A673 (cell line): ENCODE results near the gene NLGN1. TPM values are rescaled to one million over a fixed set of nuclear protein-coding genes. Genes with fewer than 3 reads are reported as not detected.

Experiments used
- BruUV-seq: library from RNA; stranded (reverse); fragments of 400-500 nt; replicated peaks from 2 replicates; lab custom pipeline; 2021; lab: Mats Ljungman, UMichigan
- CTCF ChIA-PET: fragments of 300-600 bp; sonication (Branson Sonifier 250); formaldehyde crosslinking; loops from one replicate; lab custom pipeline; 2022; ENCODE audit warnings: antibody characterized with exemption; lab: Charles Lee
- POLR2A ChIA-PET: fragments of 300-600 bp; sonication (Branson Sonifier 250); formaldehyde crosslinking; loops from one replicate; lab custom pipeline; 2022; ENCODE audit warnings: antibody characterized with exemption; ENCODE audit not compliant: low non-redundant PET; lab: Charles Lee
- DNase-seq: peaks from one replicate; pipeline ENCODE4 v3.0.0-alpha.2; 2015; ENCODE audit warnings: low spot score
- H3K27ac ChIP-seq: fragments of 200-600 bp; sonication (generic); 2 replicates; pipeline ENCODE4 v1.5.1; 2016; ENCODE audit warnings: mixed run types, low read depth, mild to moderate bottlenecking, mixed read lengths, antibody characterized with exemption, low read length; ENCODE audit not compliant: poor library complexity, severe bottlenecking
- H3K27me3 ChIP-seq: fragments of 200-600 bp; sonication (generic); replicated peaks from 2 replicates; pipeline ENCODE4 v1.6.1; 2017; ENCODE audit warnings: mixed run types, low read depth, mild to moderate bottlenecking, mixed read lengths, antibody characterized with exemption, low read length; ENCODE audit not compliant: insufficient read depth, poor library complexity
- H3K36me3 ChIP-seq: fragments of 200-600 bp; sonication (generic); 2 replicates; pipeline ENCODE4 v1.6.1; 2016; ENCODE audit warnings: mixed run types, mild to moderate bottlenecking, mixed read lengths, antibody characterized with exemption, low read length; ENCODE audit not compliant: insufficient read depth, poor library complexity, severe bottlenecking
- H3K4me1 ChIP-seq: fragments of 200-600 bp; sonication (generic); 2 replicates; pipeline ENCODE4 v1.6.1; 2017; ENCODE audit warnings: mixed run types, mild to moderate bottlenecking, mixed read lengths, antibody characterized with exemption, low read length; ENCODE audit not compliant: insufficient read depth, poor library complexity, severe bottlenecking
- H3K4me3 ChIP-seq: fragments of 200-600 bp; sonication (generic); 2 replicates; pipeline ENCODE4 v1.5.1; 2016; ENCODE audit warnings: low read depth, mixed run types, mild to moderate bottlenecking, mixed read lengths, low read length; ENCODE audit not compliant: poor library complexity, severe bottlenecking
- H3K9me3 ChIP-seq: fragments of 200-600 bp; sonication (generic); 2 replicates; pipeline ENCODE4 v1.6.1; 2016; ENCODE audit warnings: mixed run types, low read depth, mild to moderate bottlenecking, mixed read lengths, antibody characterized with exemption, low read length; ENCODE audit not compliant: poor library complexity, severe bottlenecking
- EZH2 ChIP-seq: fragments of 200-600 bp; sonication (generic); IDR thresholded peaks from 2 replicates; pipeline ENCODE4 v1.6.1; 2017; ENCODE audit warnings: borderline replicate concordance, low read depth, mild to moderate bottlenecking, mixed read lengths, antibody characterized with exemption, low read length; ENCODE audit not compliant: poor library complexity, severe bottlenecking
- intact Hi-C: fragments of 100-400 bp; cut with micrococcal nuclease; formaldehyde crosslinking; loops from one replicate; pipeline ENCODE4 v1.10.0; 2022; ENCODE audit not compliant: unreplicated experiment
- total RNA-seq: library from RNA; stranded (reverse); gene quantifications from 2 replicates; pipeline ENCODE4 v1.2.3, GENCODE V29; 2021
- TF ChIP-seq, protein P1 (sequence below): fragments of 300-800, 200-600 bp; sonication (generic); conservative IDR thresholded peaks from 2 replicates; pipeline ENCODE4 v1.5.1; 2017; ENCODE audit warnings: low read depth, mild to moderate bottlenecking, antibody characterized with exemption, low read length, moderate library complexity, mixed read lengths

The NLGN1 gene
- total RNA-seq, 1 experiment from 2014 or later = 0.39 TPM

DNA sequence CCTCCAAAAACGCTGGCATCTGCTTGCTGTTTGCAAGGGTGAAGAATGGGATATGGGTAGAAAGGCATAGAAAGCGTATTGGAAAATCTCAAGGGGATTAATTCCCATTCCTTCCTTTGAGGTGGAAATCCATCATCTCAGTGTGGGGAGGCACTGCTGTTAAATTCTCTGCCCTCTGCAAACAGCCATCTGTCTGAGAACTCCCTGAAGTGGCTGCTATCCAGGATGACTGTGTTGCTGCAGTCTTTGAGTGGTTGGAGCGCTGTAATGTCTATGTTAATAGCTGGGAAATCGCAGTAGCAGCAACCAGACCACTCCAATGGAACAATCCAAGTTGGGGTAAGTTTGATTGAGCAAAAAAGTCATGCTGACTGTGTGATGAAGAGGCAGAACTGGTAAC is 625.9 kb downstream of the NLGN1 start:
- Histone ChIP-seq H3K9me3 (no peaks in the 10 kb centered on the region), H3K27me3 (no peaks in the 10 kb centered on the region), H3K4me1 (no peaks in the 10 kb centered on the region), H3K27ac (no peak overlapping the region), H3K4me3 (no peak overlapping the region), H3K36me3 (no peaks in the 10 kb centered on the region)
- TF ChIP-seq, protein P1, sequence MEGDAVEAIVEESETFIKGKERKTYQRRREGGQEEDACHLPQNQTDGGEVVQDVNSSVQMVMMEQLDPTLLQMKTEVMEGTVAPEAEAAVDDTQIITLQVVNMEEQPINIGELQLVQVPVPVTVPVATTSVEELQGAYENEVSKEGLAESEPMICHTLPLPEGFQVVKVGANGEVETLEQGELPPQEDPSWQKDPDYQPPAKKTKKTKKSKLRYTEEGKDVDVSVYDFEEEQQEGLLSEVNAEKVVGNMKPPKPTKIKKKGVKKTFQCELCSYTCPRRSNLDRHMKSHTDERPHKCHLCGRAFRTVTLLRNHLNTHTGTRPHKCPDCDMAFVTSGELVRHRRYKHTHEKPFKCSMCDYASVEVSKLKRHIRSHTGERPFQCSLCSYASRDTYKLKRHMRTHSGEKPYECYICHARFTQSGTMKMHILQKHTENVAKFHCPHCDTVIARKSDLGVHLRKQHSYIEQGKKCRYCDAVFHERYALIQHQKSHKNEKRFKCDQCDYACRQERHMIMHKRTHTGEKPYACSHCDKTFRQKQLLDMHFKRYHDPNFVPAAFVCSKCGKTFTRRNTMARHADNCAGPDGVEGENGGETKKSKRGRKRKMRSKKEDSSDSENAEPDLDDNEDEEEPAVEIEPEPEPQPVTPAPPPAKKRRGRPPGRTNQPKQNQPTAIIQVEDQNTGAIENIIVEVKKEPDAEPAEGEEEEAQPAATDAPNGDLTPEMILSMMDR = no peak
- TF ChIP-seq EZH2 = no peak
- DNase-seq = no peak
- POLR2A ChIA-PET = no interaction called here
- no TSS peak for BruUV-seq
- intact Hi-C loops = no loop called here
- CTCF ChIA-PET = no interaction called here

DNA sequence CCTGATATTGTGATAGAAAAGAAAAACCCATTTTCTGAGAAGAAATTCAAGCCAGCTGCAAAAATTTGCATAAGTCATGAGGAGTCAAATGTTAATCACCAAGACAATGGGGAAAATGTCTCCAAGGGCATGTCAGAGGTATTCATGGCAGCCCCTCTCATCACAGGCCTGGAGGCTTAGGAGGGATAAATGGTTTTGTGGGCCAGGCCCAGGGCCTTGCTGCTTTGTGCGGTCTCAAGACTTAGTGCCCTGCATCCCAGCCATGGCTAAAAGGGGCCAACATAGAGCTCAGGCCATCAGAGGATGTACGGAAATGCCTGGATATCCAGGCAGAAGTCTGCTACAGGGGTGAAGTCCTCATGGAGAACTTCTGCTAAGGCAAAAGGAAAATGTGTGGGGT is 631.1 kb downstream of the NLGN1 start:
- TF ChIP-seq, protein P1 = no peak
- TF ChIP-seq EZH2 = no peak
- CTCF ChIA-PET = no interaction called here
- intact Hi-C loops = no loop called here
- BruUV-seq = no TSS peak
- no peak for DNase-seq
- no peak overlapping the region for H3K4me3 ChIP-seq
- H3K27me3 ChIP-seq = no peaks in the 10 kb centered on the region
- no peaks in the 10 kb centered on the region for H3K36me3 ChIP-seq
- POLR2A ChIA-PET = no interaction called here
- no peaks in the 10 kb centered on the region for H3K4me1 ChIP-seq
- no peak overlapping the region for H3K27ac ChIP-seq
- no peaks in the 10 kb centered on the region for H3K9me3 ChIP-seq

DNA sequence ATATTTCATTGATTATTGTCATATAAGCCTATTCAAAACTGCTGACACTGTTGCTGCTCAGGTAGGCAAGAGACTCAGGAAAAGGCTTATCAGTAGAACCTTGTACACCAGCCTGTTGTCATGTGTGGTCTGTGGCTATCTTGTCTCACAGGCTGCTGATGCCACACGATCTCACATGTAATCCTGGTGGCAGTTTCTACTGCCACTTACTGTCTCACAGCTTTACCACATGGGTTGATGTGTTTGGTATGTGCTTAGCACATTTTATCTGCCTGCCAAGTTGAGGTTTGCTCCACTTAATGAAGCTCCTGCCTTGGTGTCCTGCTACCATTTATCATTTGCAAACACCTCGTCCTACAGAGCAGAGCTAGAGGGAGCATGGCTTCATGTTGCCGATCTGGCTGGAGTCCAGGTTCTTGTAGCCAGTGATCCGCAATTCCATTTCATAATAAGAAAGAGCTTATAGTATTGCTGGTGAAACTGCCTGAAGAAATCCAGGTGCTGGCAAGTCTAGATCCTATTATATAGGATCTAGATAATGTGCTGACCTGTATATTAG is 637.9 kb downstream of the NLGN1 start:
- Histone ChIP-seq H3K27me3 (no peaks in the 10 kb centered on the region), H3K4me3 (no peak overlapping the region), H3K27ac (no peak overlapping the region), H3K4me1 (no peaks in the 10 kb centered on the region), H3K36me3 (no peaks in the 10 kb centered on the region), H3K9me3 (no peaks in the 10 kb centered on the region)
- ChIA-PET CTCF (no interaction called here), POLR2A (no interaction called here)
- no TSS peak for BruUV-seq
- TF ChIP-seq, protein P1 = no peak
- no peak for TF ChIP-seq EZH2
- intact Hi-C loops = no loop called here
- no peak for DNase-seq
